Transverse colon (tissue), 4 donors: Measurements from ENCODE around the gene DAPP1.

Experiments
- CTCF ChIP-seq, 5 experiments: fragments of 200-600 bp in 3 of 5; fragments of 450-650 bp in 2 of 5; sonication (generic) in 3 of 5; IDR thresholded peaks; 1 replicate in 2 of 5; 2 replicates in 3 of 5; pipeline ENCODE4 v1.5.1; 2016 to 2017; ENCODE audit warnings: antibody characterized with exemption in 5 of 5, inconsistent platforms in 3 of 5, mild to moderate bottlenecking in 2 of 5, moderate library complexity in 1 of 5
- POLR2AphosphoS5 ChIP-seq, 3 donors: sonication (generic); formaldehyde crosslinking; IDR thresholded peaks; one replicate each; pipeline ENCODE4 v1.6.1; 2016; ENCODE audit warnings: antibody characterized with exemption in 3 of 3

- TF ChIP-seq CTCF (IDR thresholded peaks at IDR 0.05): no peak
- no peak for TF ChIP-seq POLR2AphosphoS5 (IDR thresholded peaks at IDR 0.05)
These were observed 78.4 kb downstream of the DAPP1 start for GRCh38 chr4:99894998-99895397.
